Erythroblast (primary cell): Measurements from ENCODE around the gene SLC13A1.

Source experiments
- GATA1 ChIP-seq: IDR thresholded peaks from 2 replicates; pipeline ENCODE4 v1.6.1; 2011; ENCODE audit warnings: low read depth, mild to moderate bottlenecking, control low read depth, low read length, moderate library complexity
- POLR2A ChIP-seq: IDR thresholded peaks from 2 replicates; pipeline ENCODE4 v1.6.1; 2011; ENCODE audit warnings: mild to moderate bottlenecking, low read length

DNA sequence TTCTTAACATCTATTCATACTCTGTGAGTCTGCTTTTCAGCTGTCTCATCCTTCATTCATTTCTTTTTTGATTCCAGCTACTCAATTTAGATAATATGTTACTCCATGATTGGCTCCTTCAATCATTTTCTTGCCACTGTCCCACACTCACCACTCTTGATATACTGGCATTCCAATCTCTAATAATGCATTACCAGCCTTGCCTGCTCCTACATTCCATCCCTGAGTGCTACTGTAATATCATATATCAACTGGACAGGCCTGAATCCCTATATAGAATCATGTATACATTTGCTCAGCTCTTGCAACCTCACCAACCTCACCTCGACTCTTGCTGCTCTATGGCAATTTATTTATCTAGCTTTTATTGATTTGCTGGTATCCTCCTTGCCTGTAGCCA is 45.0 kb upstream of the SLC13A1 start:
- TF ChIP-seq POLR2A (no peak), GATA1 (no peak)
